Stimulated activated CD8-positive, alpha-beta memory T cell treated with anti-CD3 and anti-CD28 coated beads, Interleukin-4, amount 100 ng/mL, for 24 hours (primary cell): Measurements from ENCODE around the gene ZNF785.
"Not testable (repeated sequence)": the region's sequence is repeated elsewhere in the genome, so short reads cannot be mapped to it uniquely, and the experiment has no call there.

Experiments
- DNase-seq: peaks from one replicate; pipeline ENCODE4 v3.0.0-alpha.2; 2020; ENCODE audit warnings: low read depth

Gene ZNF785

GRCh38 chr16:30585400-30586191 lies at the start of gene ZNF785:
Gene ZNF785 (minus strand): TSS chr16:30585697. CDS start chr16:30585611, 86 bp downstream.
- DNase-seq: peak; percentile 79

GRCh38 chr16:30633526-30633925 lies 48.0 kb upstream of the ZNF785 start:
- no peak for DNase-seq

- DNase-seq: not testable (repeated sequence)
These were observed 47.0 kb upstream of the ZNF785 start for GRCh38 chr16:30632454-30632853.

DNA sequence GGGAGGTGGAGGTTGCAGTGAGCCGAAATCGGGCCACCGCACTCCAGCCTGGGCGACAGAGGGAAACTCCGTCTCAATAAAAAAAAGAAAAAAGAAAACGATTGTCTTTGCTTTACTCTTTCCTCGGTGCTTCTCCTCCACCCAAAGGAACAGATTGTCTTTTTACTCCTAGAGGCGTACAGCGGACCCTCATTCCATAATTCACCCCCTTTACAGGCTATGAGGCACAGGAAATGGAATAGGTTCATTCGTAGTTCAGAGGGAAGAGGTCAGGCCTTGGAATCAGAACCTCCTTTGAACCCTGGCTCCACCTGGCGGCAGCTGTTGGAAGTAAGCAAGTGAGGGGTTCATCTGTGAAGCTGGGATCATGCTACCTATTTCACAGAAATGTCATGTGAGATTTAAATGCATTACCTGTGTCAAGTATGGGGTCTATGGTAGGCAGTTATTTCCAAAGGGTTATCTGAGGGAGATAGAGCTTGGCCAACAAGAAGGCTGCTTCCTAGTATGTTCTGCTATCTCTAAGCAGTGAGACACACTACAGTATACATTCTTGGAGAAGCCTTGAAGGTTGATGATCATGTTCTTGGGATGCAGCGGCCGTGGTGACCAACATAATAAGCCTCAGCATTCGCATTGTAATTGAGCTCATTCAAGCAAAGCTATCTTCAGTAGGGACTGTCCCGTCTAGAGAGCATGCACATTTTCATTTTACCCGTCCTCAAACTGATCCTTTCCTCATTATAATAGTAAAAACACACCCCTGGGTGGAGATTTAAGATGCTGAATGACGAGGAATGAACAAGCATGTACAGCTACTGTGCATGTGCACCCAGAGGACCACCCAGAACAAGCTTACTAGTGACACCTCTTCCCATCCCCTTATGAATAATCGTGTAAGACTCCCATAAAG lies 43.4 kb upstream of the ZNF785 start:
- peak; percentile 86 for DNase-seq

GRCh38 chr16:30626236-30626635 lies 40.7 kb upstream of the ZNF785 start:
- DNase-seq: no peak

DNA sequence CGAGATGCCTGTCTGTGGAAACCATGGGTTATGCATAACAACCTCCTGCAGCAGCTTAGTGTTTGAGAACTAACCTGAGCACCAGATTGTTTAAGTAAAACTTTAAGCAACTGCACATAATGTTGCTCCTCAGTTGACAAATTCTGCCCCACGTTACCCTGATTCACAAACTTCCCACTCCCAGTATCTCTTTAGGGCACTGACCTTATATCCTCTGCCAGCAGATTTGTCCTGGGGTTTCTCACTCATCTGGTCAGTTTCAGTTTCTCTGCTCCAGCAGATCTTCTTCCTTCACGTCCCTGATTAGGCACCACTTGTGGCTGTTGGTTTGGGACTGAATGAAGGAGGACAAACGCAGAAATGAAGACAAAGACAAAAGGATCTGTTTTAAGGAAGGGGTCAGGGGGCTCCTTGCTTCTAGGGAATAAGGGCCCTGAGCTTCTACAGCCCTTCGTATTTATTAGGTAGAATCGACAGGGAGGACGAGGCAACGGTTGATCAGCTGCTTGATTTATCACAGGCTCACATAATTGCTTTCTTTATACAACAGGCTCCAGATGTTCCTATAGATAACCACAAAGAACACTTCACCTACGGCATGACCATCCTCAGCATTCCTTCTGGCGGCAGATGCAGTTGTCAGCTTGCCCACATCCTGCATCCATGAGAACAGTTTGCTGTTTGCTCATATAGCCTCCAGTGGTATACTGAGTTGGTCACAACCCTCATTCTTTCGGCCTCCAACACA lies 38.2 kb upstream of the ZNF785 start:
- DNase-seq: no peak

- DNase-seq: no peak
These were observed 37.0 kb upstream of the ZNF785 start for GRCh38 chr16:30622455-30623032.

DNA sequence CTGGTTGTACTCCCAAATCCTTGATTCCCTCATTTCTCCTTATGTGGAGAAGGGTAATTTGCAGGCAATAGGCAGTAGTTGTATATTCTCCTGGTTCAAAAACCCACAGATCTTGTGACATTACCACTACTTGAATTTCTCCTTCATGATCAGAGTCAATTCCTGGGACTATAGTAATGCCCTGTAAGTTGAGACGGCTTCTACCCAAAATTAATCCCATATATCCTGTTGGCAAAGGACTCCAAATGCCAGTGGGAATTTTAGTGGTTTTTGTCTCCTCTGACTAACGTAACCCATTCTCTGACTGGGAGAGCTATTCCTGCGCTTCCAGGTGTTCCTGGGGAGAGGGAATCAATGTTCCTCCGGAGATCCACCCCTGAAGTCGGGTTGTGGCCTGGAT lies 36.3 kb upstream of the ZNF785 start:
- DNase-seq: no peak

GRCh38 chr16:30620169-30620568 lies 34.7 kb upstream of the ZNF785 start:
- DNase-seq: no peak

GRCh38 chr16:30619638-30620037 lies 34.1 kb upstream of the ZNF785 start:
- DNase-seq: no peak

DNA sequence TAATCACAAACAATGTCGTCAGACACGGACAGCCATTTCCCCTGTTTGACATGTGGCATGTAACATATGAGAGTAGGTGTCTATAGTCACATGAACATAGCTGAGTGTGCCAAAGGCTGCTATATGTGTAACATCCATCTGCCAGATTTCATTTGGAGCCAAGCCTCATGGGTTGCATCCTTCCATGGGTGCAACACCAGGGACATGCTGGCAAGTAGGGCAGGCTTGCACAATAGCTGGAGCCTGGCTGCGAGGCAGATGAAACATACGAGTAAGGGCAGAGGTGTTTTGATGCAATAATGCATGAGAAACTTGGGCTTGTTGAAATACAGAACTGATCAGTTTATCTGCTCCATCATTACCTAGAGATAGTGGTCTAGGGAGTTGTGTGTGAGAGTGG lies 33.7 kb upstream of the ZNF785 start:
- DNase-seq: no peak

GRCh38 chr16:30615358-30616091 lies 30.0 kb upstream of the ZNF785 start:
- peak; percentile 58 for DNase-seq

- DNase-seq: peak; percentile 87
These were observed 24.7 kb upstream of the ZNF785 start, which contains the start of gene ZNF689 for GRCh38 chr16:30609926-30610839. Gene ZNF689 (minus strand): TSS chr16:30610389. CDS start chr16:30610041, 348 bp downstream.

DNA sequence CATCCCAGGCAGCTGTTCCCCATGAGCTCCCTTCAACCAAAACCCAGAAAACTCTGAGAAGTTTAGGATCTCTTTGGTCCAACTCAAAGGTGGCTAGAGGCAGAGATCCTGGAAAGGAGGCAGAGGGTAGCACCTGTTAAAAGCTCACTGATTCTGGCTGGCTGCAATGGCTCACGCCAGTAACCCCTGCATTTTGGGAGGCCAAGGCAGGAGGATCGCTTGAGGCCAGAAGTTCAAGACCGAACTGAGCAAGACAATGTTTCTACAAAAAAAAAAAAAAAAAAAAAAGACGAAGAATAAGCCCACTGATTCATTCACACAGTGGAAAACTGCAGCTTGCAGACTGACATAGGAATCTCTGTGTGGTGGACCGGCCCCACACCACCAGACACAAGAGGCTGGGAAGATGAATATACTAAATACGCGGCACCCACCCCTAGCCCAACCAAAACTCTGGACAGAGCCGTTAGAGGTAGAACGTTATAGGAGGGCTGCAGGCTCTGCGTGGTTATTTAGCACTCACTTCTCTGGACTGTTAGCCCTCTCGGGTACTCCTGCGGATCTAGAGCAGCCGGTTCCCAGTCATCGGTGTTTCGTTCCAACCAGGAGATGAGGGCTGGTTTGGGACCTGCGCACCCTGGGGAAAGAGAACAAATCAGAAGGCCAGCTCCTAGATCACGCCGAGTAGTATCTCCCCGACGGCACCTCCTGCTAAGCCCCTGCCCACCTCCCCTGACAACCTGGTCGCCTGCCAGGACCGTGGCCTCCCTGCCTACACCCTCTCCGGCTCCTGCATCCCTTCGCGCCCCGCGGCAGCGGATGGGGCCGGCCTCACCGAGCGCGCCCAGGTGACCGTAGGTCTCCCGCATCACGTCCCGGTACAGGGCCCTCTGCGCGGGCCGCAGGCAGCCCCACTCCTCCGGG lies 23.8 kb upstream of the ZNF785 start:
- peak; percentile 37 for DNase-seq

- no peak for DNase-seq
These were observed 20.5 kb upstream of the ZNF785 start for GRCh38 chr16:30606004-30606403.

- no peak for DNase-seq
These were observed 19.7 kb upstream of the ZNF785 start for GRCh38 chr16:30605158-30605557.

- no peak for DNase-seq
These were observed 18.9 kb upstream of the ZNF785 start for GRCh38 chr16:30604316-30604947.

- no peak for DNase-seq
These were observed 18.4 kb upstream of the ZNF785 start for GRCh38 chr16:30603945-30604315.
